HepG2 (cell line): ENCODE measurements around the gene F8A1. TPM values are rescaled to one million over a fixed set of nuclear protein-coding genes. Genes with fewer than 3 reads are reported as not detected.
"Not testable (repeated sequence)": the region's sequence is repeated elsewhere in the genome, so short reads cannot be mapped to it uniquely, and the experiment has no call there.

Experiments used
- ATAC-seq: fragments of 200-7000 bp; cut with Tn5 transposase; 3 replicates; pipeline ENCODE4 v1.9.1; 2020; ENCODE audit warnings: mild to moderate bottlenecking, moderate library complexity
- Bru-seq: library from RNA; stranded (reverse); fragments of 400-500 nt; gene quantifications from one replicate; lab custom pipeline; 2021; lab: Mats Ljungman, UMichigan
- BruChase-seq, 2 experiments: library from RNA; stranded (reverse); fragments of 400-500 nt; gene quantifications; one replicate each; lab custom pipeline; 2021; lab: Mats Ljungman, UMichigan
- BruUV-seq: library from RNA; stranded (reverse); fragments of 400-500 nt; replicated peaks from 2 replicates; lab custom pipeline; 2021; lab: Mats Ljungman, UMichigan
- CTCF ChIA-PET: fragments of 300-600 bp; formaldehyde crosslinking; extraction: SDS; loops from one replicate; lab custom pipeline; 2021; ENCODE audit warnings: low total read pairs, inconsistent platforms, low intra/inter-chr PET ratio; lab: Yijun Ruan, JAX
- POLR2A ChIA-PET: fragments of 350-600 bp; sonication (Branson Sonifier 250); formaldehyde crosslinking; loops from one replicate; lab custom pipeline; 2020; ENCODE audit warnings: antibody characterized with exemption, inconsistent platforms; lab: Yijun Ruan, JAX
- DNase-seq: peaks from one replicate; pipeline ENCODE4 v3.0.0-alpha.2; 2015; ENCODE audit warnings: low spot score
- FAIRE-seq: peaks from 3 replicates; lab custom pipeline; 2011; peaks lifted over from hg19 to GRCh38; lab: Jason Lieb, UNC
- H2AFZ ChIP-seq: one replicate; pipeline ENCODE4 v1.6.1; 2011; ENCODE audit warnings: low read length, inconsistent platforms
- H3K27ac ChIP-seq: fragments of 300-600 bp; 3 replicates; pipeline ENCODE4 v1.8.0; 2011; ENCODE audit warnings: mixed run types, mild to moderate bottlenecking, mixed read lengths, low read length, inconsistent platforms; ENCODE audit not compliant: insufficient read depth; ENCODE audit errors: extremely low read length
- H3K27me3 ChIP-seq, 2 experiments: fragments of 200-600 bp in 1 of 2; 2 replicates in 1 of 2; 3 replicates in 1 of 2; pipeline versions ENCODE4 v1.6.0 to v1.8.0; 2011; ENCODE audit warnings: low read length in 2 of 2, mild to moderate bottlenecking in 2 of 2, moderate library complexity in 2 of 2, inconsistent platforms in 1 of 2; ENCODE audit not compliant: insufficient read depth in 2 of 2, control insufficient read depth in 1 of 2
- H3K36me3 ChIP-seq, 2 experiments: fragments of 200-600 bp in 1 of 2; replicated peaks in 1 of 2; 2 replicates in 1 of 2; 3 replicates in 1 of 2; pipeline versions ENCODE4 v1.5.1 to v1.8.0; 2011; ENCODE audit warnings: low read length in 2 of 2, inconsistent platforms in 1 of 2; ENCODE audit not compliant: insufficient read depth in 2 of 2, control insufficient read depth in 1 of 2
- H3K4me1 ChIP-seq: 2 replicates; pipeline ENCODE4 v1.5.1; 2012; ENCODE audit warnings: low read length, inconsistent platforms; ENCODE audit not compliant: insufficient read depth
- H3K4me2 ChIP-seq: 2 replicates; pipeline ENCODE4 v1.6.0; 2011; ENCODE audit warnings: low read depth, low read length, inconsistent platforms
- H3K4me3 ChIP-seq, 3 experiments: fragments of 200-600 bp in 1 of 3; sonication (generic), shearing (Covaris generic) in 1 of 3; replicated peaks in 1 of 3; 2 replicates each; pipeline ENCODE4 v1.5.1; 2011 to 2016; ENCODE audit warnings: low read length in 3 of 3, inconsistent platforms in 2 of 3, low read depth in 2 of 3, mild to moderate bottlenecking in 2 of 3, control low read depth in 1 of 3, mixed read lengths in 1 of 3; ENCODE audit not compliant: insufficient read depth in 1 of 3
- H3K79me2 ChIP-seq: one replicate; pipeline ENCODE4 v1.6.1; 2011; ENCODE audit warnings: low read length, inconsistent platforms; ENCODE audit not compliant: insufficient read depth
- H3K9ac ChIP-seq: 2 replicates; pipeline ENCODE4 v1.6.0; 2011; ENCODE audit warnings: mild to moderate bottlenecking, low read depth, low read length, inconsistent platforms; ENCODE audit not compliant: insufficient read depth
- H3K9me3 ChIP-seq: 2 replicates; pipeline ENCODE4 v1.5.1; 2012; ENCODE audit warnings: mild to moderate bottlenecking, low read length
- H4K20me1 ChIP-seq: 2 replicates; pipeline ENCODE4 v1.6.0; 2011; ENCODE audit warnings: inconsistent platforms, mild to moderate bottlenecking, low read length, moderate library complexity; ENCODE audit not compliant: insufficient read depth
- WGBS: methylation state at CpG from one replicate; pipeline ENCODE4 v1.1.6; 2017; ENCODE audit warnings: low lambda C conversion rate; 5-methylcytosine and 5-hydroxymethylcytosine counted together
- in situ Hi-C: cut with HindIII; loops from 2 replicates; pipeline ENCODE4 v1.10.0; 2017; ENCODE audit warnings: low pct_unique_long_range_greater_than_20kb; ENCODE audit not compliant: extremely low pct_ligation_motif_present
- intact Hi-C: fragments of 100-400 bp; cut with micrococcal nuclease; formaldehyde crosslinking; loops from one replicate; pipeline ENCODE4 v1.10.0; 2022; ENCODE audit not compliant: unreplicated experiment
- long read RNA-seq, 2 experiments: library from RNA in 1 of 2; library from polyadenylated mRNA in 1 of 2; stranded (forward) in 1 of 2; unstranded in 1 of 2; transcript quantifications; one replicate each; pipeline ENCODE4 v2.0.0, GENCODE V29; 2019 to 2022
- polyA minus RNA-seq, 3 experiments: library from RNA; depleted of rRNA, polyadenylated mRNA; stranded (reverse); fragments of >200 nt; gene quantifications; 2 replicates each; pipeline ENCODE4 v1.2.3, GENCODE V29; 2011; ENCODE audit warnings: low replicate concordance in 1 of 3
- polyA plus RNA-seq, 8 experiments: library from polyadenylated mRNA; depleted of rRNA in 3 of 8; stranded (reverse) in 7 of 8; unstranded in 1 of 8; fragments of >200 nt; fragmentation: Illumina TruSeq in 4 of 8; extraction: Trizol in 4 of 8; gene quantifications; 2 replicates each; pipeline versions ENCODE4 v1.2.1 to v1.2.3, GENCODE V29; 2011 to 2016; ENCODE audit warnings: low read depth in 4 of 8, missing spikeins in 1 of 8, mixed read lengths in 1 of 8; ENCODE audit not compliant: insufficient read depth in 1 of 8
- total RNA-seq, 5 experiments: library from RNA; depleted of rRNA; stranded (reverse); fragments of >200 nt; fragmentation: Illumina TruSeq; extraction: Trizol; gene quantifications; 2 replicates each; pipeline ENCODE4 v1.2.3, GENCODE V29; 2016; ENCODE audit warnings: low read depth in 1 of 5

Gene F8A1
- total RNA-seq (2016; rRNA removed; fragmentation: Illumina TruSeq; extraction: Trizol) (5.0 and 5.4 TPM in 2 replicates), polyA plus RNA-seq (2011; rRNA removed) (3.6 and 3.9 TPM in 2 replicates), polyA minus RNA-seq (2011; rRNA and poly(A)+ RNA removed; ENCODE audit: low replicate concordance) (3.0 and 5.8 TPM in 2 replicates), Bru-seq, nascent RNA (percentile 49 among the genes with signal in this experiment), BruChase-seq, experiment 1, labeled RNA remaining after a 6-hour chase (percentile 78 among the genes with signal in this experiment), BruChase-seq, experiment 2, labeled RNA remaining after a 2-hour chase (percentile 74 among the genes with signal in this experiment)
- 2.8 and 3.4 TPM in 2 replicates for total RNA-seq (2016; cell fraction: cytosol; rRNA removed; fragmentation: Illumina TruSeq; extraction: Trizol; ENCODE audit: low read depth)
- 3.8 and 4.0 TPM in 2 replicates for total RNA-seq (2016; cell fraction: insoluble cytoplasmic fraction; rRNA removed; fragmentation: Illumina TruSeq; extraction: Trizol)
- 4.8 and 5.6 TPM in 2 replicates for total RNA-seq (2016; cell fraction: membrane; rRNA removed; fragmentation: Illumina TruSeq; extraction: Trizol)
- 1.5 and 3.2 TPM in 2 replicates for total RNA-seq (2016; cell fraction: nucleus; rRNA removed; fragmentation: Illumina TruSeq; extraction: Trizol)
- polyA plus RNA-seq (2011; cell fraction: cytosol; rRNA removed): 3.1 and 3.5 TPM in 2 replicates
- polyA plus RNA-seq (2011; cell fraction: nucleus; rRNA removed): 2.3 and 3.0 TPM in 2 replicates
- polyA plus RNA-seq (2012): 6.2 and 10.2 TPM in 2 replicates
- 10.3 and 11.1 TPM in 2 replicates for polyA plus RNA-seq (2016; cell fraction: cytosol; fragmentation: Illumina TruSeq; extraction: Trizol; ENCODE audit: low read depth)
- polyA plus RNA-seq (2016; cell fraction: insoluble cytoplasmic fraction; fragmentation: Illumina TruSeq; extraction: Trizol; ENCODE audit: low read depth): 18.6 and 20.7 TPM in 2 replicates
- polyA plus RNA-seq (2016; cell fraction: membrane; fragmentation: Illumina TruSeq; extraction: Trizol; ENCODE audit: low read depth): 15.2 and 15.9 TPM in 2 replicates
- 13.2 and 13.5 TPM in 2 replicates for polyA plus RNA-seq (2016; cell fraction: nucleus; fragmentation: Illumina TruSeq; extraction: Trizol; ENCODE audit: insufficient read depth, low read depth)
- 3.5 and 3.7 TPM in 2 replicates for polyA minus RNA-seq (2011; cell fraction: cytosol; rRNA and poly(A)+ RNA removed)
- 1.7 and 2.6 TPM in 2 replicates for polyA minus RNA-seq (2011; cell fraction: nucleus; rRNA and poly(A)+ RNA removed)
- long read RNA-seq, experiment 1, transcript F8A1-201 (1 exons, 1,713 nt): major isoform, 11 of 11 reads
- long read RNA-seq, experiment 1, partial matches to known transcripts: 0 of 11 reads
- long read RNA-seq, experiment 1, other reads (novel, unspliced or antisense): 0 of 11 reads
- long read RNA-seq, experiment 2, transcript F8A1-201 (1 exons, 1,713 nt): major isoform, 99 of 100 reads
- long read RNA-seq, experiment 2, partial matches to known transcripts: 0 of 100 reads
- long read RNA-seq, experiment 2, other reads (novel, unspliced or antisense): 1 of 100 reads

- H4K20me1 ChIP-seq, H3K4me1 ChIP-seq, FAIRE-seq, H3K9ac ChIP-seq, DNase-seq, H2AFZ ChIP-seq, H3K36me3 ChIP-seq, H3K79me2 ChIP-seq, intact Hi-C loops, CTCF ChIA-PET, H3K27ac ChIP-seq, H3K27me3 ChIP-seq, in situ Hi-C loops, H3K9me3 ChIP-seq, BruUV-seq, POLR2A ChIA-PET, H3K4me2 ChIP-seq, H3K4me3 ChIP-seq: not testable (repeated sequence)
- ATAC-seq: peak; percentile 75
- no CpG with 5 or more reads among the region's 91 CpGs for WGBS
Observed at GRCh38 chrX:154886069-154886788, at the start of gene F8A1. F8A1 (plus strand) TSS chrX:154886355; CDS start chrX:154886375, 20 bp downstream.
